Mucosa of descending colon (tissue), 3 donors: ENCODE data around the gene IFT22. TPM values are rescaled to one million over a fixed set of nuclear protein-coding genes. Genes with fewer than 3 reads are reported as not detected.
"Not testable (repeated sequence)": the region's sequence is repeated elsewhere in the genome, so short reads cannot be mapped to it uniquely, and the experiment has no call there.

ENCODE experiments used
- ATAC-seq: fragments of 200-7000 bp; cut with Tn5 transposase; one replicate; pipeline ENCODE4 v1.9.1; 2020; ENCODE audit warnings: mild to moderate bottlenecking, moderate library complexity
- DNase-seq, 3 donors: peaks; one replicate each; pipeline ENCODE4 v3.0.0-alpha.2; 2020
- H3K36me3 ChIP-seq: fragments of 200-600 bp; one replicate; pipeline ENCODE4 v1.8.0; 2021; ENCODE audit warnings: low read depth, mild to moderate bottlenecking
- H3K4me1 ChIP-seq: fragments of 200-600 bp; one replicate; pipeline ENCODE4 v1.8.0; 2021; ENCODE audit warnings: low read depth, mild to moderate bottlenecking
- H3K4me3 ChIP-seq: fragments of 200-600 bp; one replicate; pipeline ENCODE4 v1.8.0; 2021; ENCODE audit warnings: mild to moderate bottlenecking
- H3K9me3 ChIP-seq: fragments of 200-600 bp; one replicate; pipeline ENCODE4 v1.8.0; 2021; ENCODE audit warnings: mild to moderate bottlenecking
- intact Hi-C, 2 donors: fragments of 100-400 bp; cut with DNase I in 1 of 2; cut with micrococcal nuclease in 1 of 2; formaldehyde crosslinking; loops; one replicate each; pipeline versions ENCODE4 v1.11.0 to v1.11.1; 2022; cut with DNase I, micrococcal nuclease
- total RNA-seq, 3 donors: library from RNA; stranded (reverse); fragmentation: NEBNext Ultra II Directional in 2 of 3; extraction: Animal tissue kit (Norgen Biotek cat#: 25700) in 2 of 3; gene quantifications; one replicate each; pipeline versions ENCODE4 v1.2.1 to v1.2.4, GENCODE V29; 2021 to 2023
- TF ChIP-seq, protein P1 (sequence below): fragments of 200-600 bp; IDR thresholded peaks from one replicate; pipeline ENCODE4 v1.8.0; 2022; ENCODE audit warnings: antibody characterized with exemption, mild to moderate bottlenecking
- donor health status: DM: no; HTN: no; CAD: no; lungs with moderate emphysema.
- donor health status: DM: no; HTN: no; CAD: no.
- donor health status: DM: no; HTN: yes; CAD: no.

Gene IFT22
- total RNA-seq, 3 donors from 2014 or later: 5.0 to 23.5 (median 5.5) TPM

DNA sequence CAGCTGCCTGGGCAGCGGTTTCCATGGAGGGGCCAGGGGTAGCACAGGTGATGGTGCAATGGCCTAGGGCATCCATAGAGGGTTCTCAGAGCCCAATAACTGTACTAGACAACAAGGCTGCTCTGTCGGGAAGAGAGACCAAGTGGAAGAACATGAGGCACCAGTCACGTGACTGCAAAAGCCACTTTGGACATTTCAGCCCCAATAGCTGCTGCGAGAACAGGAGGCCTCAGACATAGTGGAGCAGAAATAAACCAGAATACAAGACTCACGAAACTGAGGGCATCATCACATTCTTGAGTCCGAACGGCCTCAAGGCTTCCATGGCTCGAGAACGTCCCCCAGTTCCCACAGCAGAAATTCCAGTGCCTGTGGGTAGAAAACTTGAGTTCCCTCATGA is 44.5 kb downstream of the IFT22 start:
- DNase-seq (no peak), ATAC-seq (no peak)
- Histone ChIP-seq H3K9me3 (no peaks in the 10 kb centered on the region), H3K36me3 (no peaks in the 10 kb centered on the region), H3K4me3 (no peak overlapping the region), H3K4me1 (no peaks in the 10 kb centered on the region)
- intact Hi-C loops: no loop called here
- TF ChIP-seq, protein P1, sequence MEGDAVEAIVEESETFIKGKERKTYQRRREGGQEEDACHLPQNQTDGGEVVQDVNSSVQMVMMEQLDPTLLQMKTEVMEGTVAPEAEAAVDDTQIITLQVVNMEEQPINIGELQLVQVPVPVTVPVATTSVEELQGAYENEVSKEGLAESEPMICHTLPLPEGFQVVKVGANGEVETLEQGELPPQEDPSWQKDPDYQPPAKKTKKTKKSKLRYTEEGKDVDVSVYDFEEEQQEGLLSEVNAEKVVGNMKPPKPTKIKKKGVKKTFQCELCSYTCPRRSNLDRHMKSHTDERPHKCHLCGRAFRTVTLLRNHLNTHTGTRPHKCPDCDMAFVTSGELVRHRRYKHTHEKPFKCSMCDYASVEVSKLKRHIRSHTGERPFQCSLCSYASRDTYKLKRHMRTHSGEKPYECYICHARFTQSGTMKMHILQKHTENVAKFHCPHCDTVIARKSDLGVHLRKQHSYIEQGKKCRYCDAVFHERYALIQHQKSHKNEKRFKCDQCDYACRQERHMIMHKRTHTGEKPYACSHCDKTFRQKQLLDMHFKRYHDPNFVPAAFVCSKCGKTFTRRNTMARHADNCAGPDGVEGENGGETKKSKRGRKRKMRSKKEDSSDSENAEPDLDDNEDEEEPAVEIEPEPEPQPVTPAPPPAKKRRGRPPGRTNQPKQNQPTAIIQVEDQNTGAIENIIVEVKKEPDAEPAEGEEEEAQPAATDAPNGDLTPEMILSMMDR: no peak

DNA sequence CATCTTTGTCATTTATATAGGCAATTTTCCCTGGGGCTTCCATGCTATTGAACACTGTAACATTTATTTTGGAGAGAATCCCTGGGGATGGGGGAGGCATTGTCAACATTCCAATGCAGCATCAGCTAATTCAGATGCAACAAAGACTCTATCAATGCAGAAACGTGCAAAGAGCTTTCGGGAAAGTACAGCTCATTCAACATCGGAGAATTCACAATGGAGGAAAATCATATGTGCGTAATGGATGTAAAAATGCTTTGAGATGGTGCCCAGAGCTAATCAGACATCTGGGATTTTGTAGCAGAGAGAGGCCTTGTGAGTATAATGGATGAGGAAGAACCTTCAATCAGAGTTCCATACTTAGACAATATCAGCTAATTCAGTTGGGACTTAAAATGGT is 48.4 kb downstream of the IFT22 start:
- DNase-seq (no peak), ATAC-seq (no peak)
- H3K36me3 ChIP-seq: no peaks in the 10 kb centered on the region
- H3K4me3 ChIP-seq: no peak overlapping the region
- no peaks in the 10 kb centered on the region for H3K9me3 ChIP-seq
- TF ChIP-seq, protein P1: no peak
- intact Hi-C loops: no loop called here
- H3K4me1 ChIP-seq: no peaks in the 10 kb centered on the region

DNA sequence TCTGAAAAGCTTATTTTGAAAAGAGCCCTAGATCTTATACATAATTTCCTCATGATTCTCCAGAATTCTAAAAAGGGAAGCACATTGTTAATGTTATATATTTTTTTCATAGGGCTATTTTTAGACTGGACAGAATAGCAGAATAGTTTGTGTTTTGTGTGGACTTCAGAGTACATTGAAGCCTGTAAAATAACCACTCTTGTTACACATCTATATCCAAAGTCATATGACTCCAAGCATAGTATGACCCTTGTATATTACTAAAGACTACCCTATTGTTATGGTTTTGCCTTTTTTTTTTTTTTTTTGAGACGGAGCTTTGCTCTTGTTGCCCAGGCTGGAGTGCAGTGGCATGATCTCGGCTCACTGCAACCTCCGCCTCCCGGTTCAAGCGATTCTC is 50.6 kb downstream of the IFT22 start:
- ATAC-seq: no peak
- no peaks in the 10 kb centered on the region for H3K36me3 ChIP-seq
- H3K4me1 ChIP-seq: no peaks in the 10 kb centered on the region
- H3K9me3 ChIP-seq: no peaks in the 10 kb centered on the region
- H3K4me3 ChIP-seq: no peak overlapping the region
- no peak for DNase-seq
- TF ChIP-seq, protein P1: no peak
- intact Hi-C loops: no loop called here

DNA sequence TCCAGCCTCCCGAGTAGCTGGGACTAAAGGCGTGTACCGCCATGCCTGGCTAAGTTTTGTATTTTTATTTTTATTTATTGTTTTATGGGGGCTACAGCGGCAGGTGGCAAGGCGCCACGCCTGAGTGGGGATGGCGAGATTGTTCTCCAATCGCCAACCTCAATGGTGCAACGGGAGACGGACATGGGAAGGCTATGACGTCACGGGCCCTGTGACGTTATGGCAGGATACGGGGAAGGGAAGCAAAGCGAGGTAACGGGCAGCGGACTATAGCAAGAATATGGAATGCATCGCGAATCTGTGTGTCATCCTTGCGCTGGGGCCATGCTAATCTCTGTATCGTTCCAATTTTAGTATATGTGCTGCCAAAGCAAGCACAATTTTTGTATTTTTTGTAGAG is 51.9 kb downstream of the IFT22 start:
- Histone ChIP-seq H3K4me1 (no peaks in the 10 kb centered on the region), H3K9me3 (no peaks in the 10 kb centered on the region), H3K36me3 (no peaks in the 10 kb centered on the region), H3K4me3 (no peak overlapping the region)
- ATAC-seq (no peak), DNase-seq (no peak)
- TF ChIP-seq, protein P1: no peak
- intact Hi-C loops: no loop called here

DNA sequence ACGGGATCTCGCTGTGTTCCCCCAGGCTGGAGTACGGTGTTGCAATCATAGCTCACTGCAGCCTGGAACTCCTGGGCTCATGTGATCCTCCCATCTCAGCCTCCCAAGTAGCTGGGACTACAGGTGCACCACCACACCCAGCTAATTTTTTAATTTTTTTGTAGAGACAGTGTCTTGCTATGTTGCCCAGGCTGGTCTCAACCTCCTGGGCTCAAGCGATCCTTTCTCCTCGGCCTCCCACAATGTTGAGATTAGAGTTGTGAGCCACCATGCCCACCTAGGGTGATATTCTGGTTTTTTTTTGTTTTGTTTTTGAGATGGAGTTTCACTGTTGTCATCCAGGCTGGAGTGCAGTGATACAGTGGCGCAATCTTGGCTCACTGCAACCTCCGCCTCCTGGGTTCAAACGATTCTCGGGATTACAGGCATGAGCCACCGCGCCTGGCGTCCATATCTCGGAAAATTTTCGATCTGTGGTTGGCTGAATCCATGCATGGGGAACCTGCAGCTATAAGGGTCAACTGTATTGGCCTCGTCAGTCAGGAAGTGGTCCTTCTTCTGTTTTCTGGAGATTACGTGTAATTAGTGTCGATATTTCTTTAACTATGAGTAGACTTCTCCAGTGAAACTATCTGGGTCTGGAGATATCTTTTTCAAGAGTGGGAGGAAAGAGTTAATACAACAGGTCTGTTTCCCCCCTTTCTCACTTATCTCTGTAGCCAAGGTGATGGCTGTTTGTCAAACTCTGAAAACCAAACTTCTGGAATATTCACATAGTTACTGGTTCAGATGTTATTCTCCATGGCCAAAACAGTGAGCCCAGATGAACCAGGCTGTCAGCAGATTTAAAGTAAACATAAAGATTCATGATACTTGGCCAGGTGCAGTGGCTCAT is 55.7 kb downstream of the IFT22 start:
- no peaks in the 10 kb centered on the region for H3K36me3 ChIP-seq
- H3K4me3 ChIP-seq: no peak overlapping the region
- ATAC-seq: no peak
- peak in 1 of 3 donors; percentile 8 for DNase-seq
- H3K4me1 ChIP-seq: no peaks in the 10 kb centered on the region
- TF ChIP-seq, protein P1: no peak
- H3K9me3 ChIP-seq: no peaks in the 10 kb centered on the region
- intact Hi-C loops: no loop called here

DNA sequence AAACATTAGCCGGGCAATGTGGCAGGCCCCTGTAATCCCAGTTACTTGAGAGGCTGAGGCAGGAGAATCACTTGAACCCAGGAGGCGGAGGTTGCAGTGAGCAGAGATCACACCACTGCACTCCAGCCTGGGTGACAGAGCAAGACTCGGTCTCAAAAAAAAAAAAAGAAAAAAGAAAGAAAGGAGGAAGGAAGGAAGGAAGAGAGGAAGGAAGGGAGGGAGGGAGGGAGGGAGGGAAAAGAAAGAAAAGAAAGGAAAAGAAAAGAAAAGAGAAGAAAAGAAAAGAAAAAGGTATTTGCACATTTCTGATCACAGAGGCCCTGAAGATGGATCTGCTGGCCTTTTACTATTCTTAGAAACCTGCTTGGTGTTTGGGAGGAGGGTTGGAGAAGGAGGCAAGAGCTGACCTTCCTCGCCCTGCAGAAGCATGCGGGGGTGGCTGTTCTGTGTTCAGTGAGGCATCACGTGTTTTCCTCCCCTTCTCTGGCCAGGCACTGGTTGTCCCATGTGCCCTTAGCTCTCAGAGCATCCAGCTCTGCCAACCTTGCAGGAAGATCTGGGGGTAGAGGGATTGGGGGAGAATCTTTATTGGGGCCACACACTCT is 57.4 kb downstream of the IFT22 start:
- H3K4me3 ChIP-seq, intact Hi-C loops, ATAC-seq, H3K36me3 ChIP-seq, H3K4me1 ChIP-seq, H3K9me3 ChIP-seq: not testable (repeated sequence)
- DNase-seq: peak in 1 of 3 donors; percentile 31
